Left lung (tissue), 14 donors: ENCODE measurements around the gene COASY. TPM values are rescaled to one million over a fixed set of nuclear protein-coding genes. Genes with fewer than 3 reads are reported as not detected.

ENCODE experiments used
- ATAC-seq: fragments of 200-7000 bp; cut with Tn5 transposase; one replicate; pipeline ENCODE4 v1.9.1; 2020; ENCODE audit warnings: moderate library complexity
- DNase-seq, 4 donors: peaks; one replicate each; pipeline ENCODE4 v3.0.0-alpha.2; 2013 to 2020
- H3K27ac ChIP-seq, 2 donors: fragments of 200-600 bp; sonication (generic) in 1 of 2; one replicate each; pipeline versions ENCODE4 v1.5.0 to v1.8.0; 2020 to 2021
- H3K27me3 ChIP-seq, 2 donors: fragments of 200-600 bp; sonication (generic) in 1 of 2; one replicate each; pipeline versions ENCODE4 v1.5.0 to v1.8.0; 2020 to 2021
- H3K36me3 ChIP-seq, 2 donors: fragments of 200-600 bp; sonication (generic) in 1 of 2; one replicate each; pipeline versions ENCODE4 v1.5.0 to v1.8.0; 2020 to 2021
- H3K4me1 ChIP-seq, 2 donors: fragments of 200-600 bp; one replicate each; pipeline ENCODE4 v1.8.0; 2021
- H3K4me3 ChIP-seq, 2 donors: fragments of 200-600 bp; sonication (generic) in 1 of 2; one replicate each; pipeline versions ENCODE4 v1.5.0 to v1.8.0; 2020 to 2021; ENCODE audit warnings: mild to moderate bottlenecking in 1 of 2
- H3K9me3 ChIP-seq, 2 donors: fragments of 200-600 bp; sonication (generic) in 1 of 2; one replicate each; pipeline versions ENCODE4 v1.5.0 to v1.8.0; 2020 to 2021
- intact Hi-C, 2 donors: fragments of 100-400 bp; cut with DNase I; formaldehyde crosslinking; loops; one replicate each; pipeline versions ENCODE4 v1.11.2 to v1.14.2; 2022
- long read RNA-seq, 12 donors: library from polyadenylated mRNA in 2 of 12; unstranded in 2 of 12; transcript quantifications; one replicate each; pipeline ENCODE4 v2.0.0 and lab custom pipeline, GENCODE V29; 2019 to 2026
- polyA plus RNA-seq, 6 donors: library from polyadenylated mRNA; unstranded; fragments of 120-200 nt; gene quantifications; one replicate each; pipeline ENCODE4 v1.2.1, GENCODE V29; 2013; ENCODE audit not compliant: insufficient read length in 6 of 6
- total RNA-seq, 2 donors: library from RNA; stranded (reverse); fragmentation: NEBNext Ultra II Directional; extraction: Animal tissue kit (Norgen Biotek cat#: 25700); gene quantifications; one replicate each; pipeline ENCODE4 v1.2.1, GENCODE V29; 2021
- TF ChIP-seq, protein P1 (sequence below), 2 donors: fragments of 200-600 bp; sonication (generic) in 1 of 2; IDR thresholded peaks; one replicate each; pipeline versions ENCODE4 v1.5.0 to v1.8.0; 2021; ENCODE audit warnings: antibody characterized with exemption in 2 of 2
- donor health status: DM: no; HTN: yes; CAD: no.
- donor health status: DM: no; HTN: no; CAD: no.

The COASY gene
- total RNA-seq (100 to 1,000 TPM in 1 of 2 donors, 10 to 100 TPM in 1; 66.5 to 116 TPM), polyA plus RNA-seq (10 to 100 TPM; 41.1 to 43.9 (median 42.6) TPM)
- long read RNA-seq, donor 1, transcript COASY-201 (9 exons, 2,458 nt) = major isoform, 6 of 26 reads
- long read RNA-seq, donor 1, partial matches to known transcripts = 5 of 26 reads
- long read RNA-seq, donor 1, other reads (novel, unspliced or antisense) = 7 of 26 reads
- long read RNA-seq, donor 2, partial matches to known transcripts = 0 of 8 reads
- long read RNA-seq, donor 2, other reads (novel, unspliced or antisense) = 0 of 8 reads
- long read RNA-seq, donor 3, transcript COASY-201 (9 exons, 2,458 nt) = major isoform, 5 of 11 reads
- long read RNA-seq, donor 3, partial matches to known transcripts = 5 of 11 reads
- long read RNA-seq, donor 3, other reads (novel, unspliced or antisense) = 0 of 11 reads
- long read RNA-seq, donor 4, transcript COASY-201 (9 exons, 2,458 nt) = major isoform, 20 of 33 reads
- long read RNA-seq, donor 4, transcript COASY-202 (10 exons, 2,071 nt) = minor isoform, 6 of 33 reads
- long read RNA-seq, donor 4, partial matches to known transcripts = 5 of 33 reads
- long read RNA-seq, donor 4, other reads (novel, unspliced or antisense) = 2 of 33 reads
- long read RNA-seq, donor 5, partial matches to known transcripts = 0 of 6 reads
- long read RNA-seq, donor 5, other reads (novel, unspliced or antisense) = 0 of 6 reads
- long read RNA-seq, donor 6, partial matches to known transcripts = 0 of 8 reads
- long read RNA-seq, donor 6, other reads (novel, unspliced or antisense) = 0 of 8 reads
- long read RNA-seq, donor 7, partial matches to known transcripts = 0 of 4 reads
- long read RNA-seq, donor 7, other reads (novel, unspliced or antisense) = 0 of 4 reads
- long read RNA-seq, donor 8, transcript COASY-201 (9 exons, 2,458 nt) = major isoform, 6 of 9 reads
- long read RNA-seq, donor 8, partial matches to known transcripts = 0 of 9 reads
- long read RNA-seq, donor 8, other reads (novel, unspliced or antisense) = 0 of 9 reads
- long read RNA-seq, donor 9 = 0 reads
- long read RNA-seq, donor 10, transcript COASY-201 (9 exons, 2,458 nt) = major isoform, 27 of 51 reads
- long read RNA-seq, donor 10, transcript COASY-202 (10 exons, 2,071 nt) = minor isoform, 12 of 51 reads
- long read RNA-seq, donor 10, partial matches to known transcripts = 5 of 51 reads
- long read RNA-seq, donor 10, other reads (novel, unspliced or antisense) = 6 of 51 reads
- long read RNA-seq, donor 11 = 0 reads
- long read RNA-seq, donor 12, partial matches to known transcripts = 0 of 6 reads
- long read RNA-seq, donor 12, other reads (novel, unspliced or antisense) = 0 of 6 reads

DNA sequence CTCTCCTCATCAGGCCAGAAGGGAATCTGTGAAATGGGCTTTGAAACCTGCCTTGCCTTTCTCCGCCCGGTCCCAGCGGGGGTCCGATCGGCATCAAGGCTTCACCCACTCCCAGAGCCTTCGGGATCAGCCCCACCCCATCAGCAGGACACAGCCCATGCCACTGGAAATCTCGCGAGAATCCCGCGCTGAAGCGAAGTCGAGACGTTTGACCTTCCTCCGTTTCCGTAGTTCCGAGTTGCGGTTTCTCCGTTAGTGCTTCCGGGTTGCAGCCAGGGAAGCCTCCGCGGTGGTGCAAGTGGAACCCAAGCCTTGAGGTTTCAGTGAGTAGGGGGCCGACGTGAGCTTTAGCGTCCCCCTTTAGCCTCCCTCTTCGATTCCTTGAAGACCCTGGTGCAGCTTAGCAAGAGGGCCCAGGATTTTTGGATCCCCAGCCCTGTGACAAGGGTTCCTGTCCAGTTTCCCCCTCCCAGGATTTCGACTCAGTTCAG lies at the start of gene COASY:
Gene COASY (plus strand): TSS at position 252 of the 491 bp plus-strand sequence. CDS start 475 bp downstream, outside the sequence.
- H3K4me1 ChIP-seq = peaks cover 26 to 48% of the 10 kb centered on the region in 2 donors
- H3K9me3 ChIP-seq = no peaks in the 10 kb centered on the region
- peaks cover 0 to 21% of the 10 kb centered on the region in 2 donors for H3K36me3 ChIP-seq
- intact Hi-C loops = no loop called here
- no peaks in the 10 kb centered on the region for H3K27me3 ChIP-seq
- peak; percentile 93 to 97 (median 96) for DNase-seq
- TF ChIP-seq, protein P1, sequence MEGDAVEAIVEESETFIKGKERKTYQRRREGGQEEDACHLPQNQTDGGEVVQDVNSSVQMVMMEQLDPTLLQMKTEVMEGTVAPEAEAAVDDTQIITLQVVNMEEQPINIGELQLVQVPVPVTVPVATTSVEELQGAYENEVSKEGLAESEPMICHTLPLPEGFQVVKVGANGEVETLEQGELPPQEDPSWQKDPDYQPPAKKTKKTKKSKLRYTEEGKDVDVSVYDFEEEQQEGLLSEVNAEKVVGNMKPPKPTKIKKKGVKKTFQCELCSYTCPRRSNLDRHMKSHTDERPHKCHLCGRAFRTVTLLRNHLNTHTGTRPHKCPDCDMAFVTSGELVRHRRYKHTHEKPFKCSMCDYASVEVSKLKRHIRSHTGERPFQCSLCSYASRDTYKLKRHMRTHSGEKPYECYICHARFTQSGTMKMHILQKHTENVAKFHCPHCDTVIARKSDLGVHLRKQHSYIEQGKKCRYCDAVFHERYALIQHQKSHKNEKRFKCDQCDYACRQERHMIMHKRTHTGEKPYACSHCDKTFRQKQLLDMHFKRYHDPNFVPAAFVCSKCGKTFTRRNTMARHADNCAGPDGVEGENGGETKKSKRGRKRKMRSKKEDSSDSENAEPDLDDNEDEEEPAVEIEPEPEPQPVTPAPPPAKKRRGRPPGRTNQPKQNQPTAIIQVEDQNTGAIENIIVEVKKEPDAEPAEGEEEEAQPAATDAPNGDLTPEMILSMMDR (IDR thresholded peaks at IDR 0.05) = peak in 1 of 2 donors; percentile 12
- ATAC-seq = peak; percentile 77
- H3K27ac ChIP-seq = peak within 1 kb of the TSS; percentile 79 to 93
- H3K4me3 ChIP-seq = peak within 1 kb of the TSS; percentile 69 to 96

DNA sequence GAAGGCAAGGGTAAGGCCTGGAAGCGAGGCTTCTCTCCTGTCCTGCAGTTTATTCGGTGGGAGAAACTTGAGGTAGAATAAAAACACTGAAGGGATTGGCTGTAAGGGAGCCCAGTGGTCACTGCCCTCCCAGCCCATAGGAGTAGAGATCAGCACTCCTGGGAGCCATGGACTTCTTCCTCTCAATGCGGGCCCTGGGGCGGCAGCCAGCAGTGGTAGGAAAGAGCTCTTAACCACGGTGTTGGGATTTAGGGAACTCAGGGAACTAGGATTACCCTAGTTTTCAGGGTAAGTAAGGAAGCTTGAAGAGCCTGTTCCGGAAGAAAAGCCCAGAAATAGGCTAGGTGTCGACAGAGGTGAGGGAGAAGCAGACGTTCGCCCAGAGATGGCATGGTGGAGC lies 49.7 kb upstream of the COASY start:
- DNase-seq (no peak), ATAC-seq (no peak)
- TF ChIP-seq, protein P1 (IDR thresholded peaks at IDR 0.05) = no peak
- Histone ChIP-seq H3K4me1 (peaks cover 5% of the 10 kb centered on the region in 2 donors), H3K27ac (peak overlapping the region; percentile 55 to 60), H3K36me3 (peaks cover 0 to 99% of the 10 kb centered on the region in 2 donors), H3K4me3 (no peak overlapping the region), H3K9me3 (no peaks in the 10 kb centered on the region), H3K27me3 (no peaks in the 10 kb centered on the region)
- intact Hi-C loops = no loop called here

DNA sequence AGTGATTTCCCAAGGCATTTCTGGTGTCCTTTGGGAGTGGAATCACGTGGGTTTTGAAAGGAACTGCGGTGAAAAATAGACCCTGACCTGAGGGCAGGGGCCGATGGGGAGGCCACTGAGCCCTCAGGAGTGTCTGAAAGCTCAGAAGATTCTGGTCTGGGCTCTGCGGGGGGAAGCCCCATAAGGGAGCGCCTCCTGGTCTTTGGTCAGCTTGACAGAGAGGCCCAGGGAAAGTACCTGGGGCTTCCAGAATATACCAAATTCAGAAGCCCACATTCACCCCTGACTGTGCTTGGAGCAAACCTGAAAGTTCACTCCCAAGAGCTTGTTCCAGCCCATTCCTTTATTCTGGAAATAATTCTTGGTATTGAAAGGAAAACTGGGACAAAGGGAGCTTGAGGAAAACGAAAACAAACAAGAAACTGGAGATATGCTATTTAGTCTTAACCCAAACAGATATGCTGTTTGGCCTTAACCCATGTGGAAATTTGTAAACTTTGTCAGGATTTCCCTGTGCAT lies 49.2 kb upstream of the COASY start:
- Histone ChIP-seq H3K4me1 (peaks cover 10 to 11% of the 10 kb centered on the region in 2 donors), H3K4me3 (no peak overlapping the region), H3K27ac (peak overlapping the region; percentile 55 to 60), H3K27me3 (no peaks in the 10 kb centered on the region), H3K36me3 (peaks cover 0 to 93% of the 10 kb centered on the region in 2 donors), H3K9me3 (no peaks in the 10 kb centered on the region)
- TF ChIP-seq, protein P1 (IDR thresholded peaks at IDR 0.05) = no peak
- DNase-seq (no peak), ATAC-seq (no peak)
- intact Hi-C loops = no loop called here

DNA sequence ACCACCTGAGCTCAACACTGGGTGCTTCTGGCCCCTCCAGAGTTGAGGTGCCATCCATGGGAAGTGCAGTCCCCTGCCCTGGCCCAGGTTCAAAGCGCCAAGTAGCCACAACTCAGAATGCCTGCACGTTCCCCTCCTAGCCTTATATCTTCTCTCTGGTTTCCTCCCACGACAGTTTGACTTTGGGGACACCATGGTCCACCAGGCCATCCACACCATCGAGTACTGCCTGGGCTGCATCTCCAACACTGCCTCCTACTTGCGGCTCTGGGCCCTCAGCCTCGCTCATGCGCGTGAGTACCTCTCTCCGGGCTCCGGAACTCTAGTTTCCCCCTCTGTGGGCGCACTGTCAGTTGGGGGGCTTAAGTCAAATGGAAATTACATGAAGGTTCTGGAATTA lies 48.3 kb upstream of the COASY start:
- H3K27ac ChIP-seq = peak overlapping the region; percentile 55 to 60

More for the DNA sequence above, 48.3 kb upstream of the COASY start:
- H3K36me3 ChIP-seq = peaks cover 0 to 84% of the 10 kb centered on the region in 2 donors
- ATAC-seq = no peak
- intact Hi-C loops = no loop called here
- H3K9me3 ChIP-seq = no peaks in the 10 kb centered on the region
- H3K4me1 ChIP-seq = peaks cover 19% of the 10 kb centered on the region in 2 donors
- TF ChIP-seq, protein P1 (IDR thresholded peaks at IDR 0.05) = no peak
- no peaks in the 10 kb centered on the region for H3K27me3 ChIP-seq
- DNase-seq = no peak
- H3K4me3 ChIP-seq = no peak overlapping the region
